Measurements from ENCODE around the gene CHAF1B.

GRCh38 chr21:36397606-36398005 lies 12.4 kb downstream of the CHAF1B start:
- TF ChIP-seq GATA2 (IDR thresholded peaks at IDR 0.05; ENCODE audit: low read depth, low read length), result no peak
- no peak for TF ChIP-seq GATA3 (IDR thresholded peaks at IDR 0.05; ENCODE audit: low read depth, low read length)
